ENCODE data around the gene RECQL5.

DNA sequence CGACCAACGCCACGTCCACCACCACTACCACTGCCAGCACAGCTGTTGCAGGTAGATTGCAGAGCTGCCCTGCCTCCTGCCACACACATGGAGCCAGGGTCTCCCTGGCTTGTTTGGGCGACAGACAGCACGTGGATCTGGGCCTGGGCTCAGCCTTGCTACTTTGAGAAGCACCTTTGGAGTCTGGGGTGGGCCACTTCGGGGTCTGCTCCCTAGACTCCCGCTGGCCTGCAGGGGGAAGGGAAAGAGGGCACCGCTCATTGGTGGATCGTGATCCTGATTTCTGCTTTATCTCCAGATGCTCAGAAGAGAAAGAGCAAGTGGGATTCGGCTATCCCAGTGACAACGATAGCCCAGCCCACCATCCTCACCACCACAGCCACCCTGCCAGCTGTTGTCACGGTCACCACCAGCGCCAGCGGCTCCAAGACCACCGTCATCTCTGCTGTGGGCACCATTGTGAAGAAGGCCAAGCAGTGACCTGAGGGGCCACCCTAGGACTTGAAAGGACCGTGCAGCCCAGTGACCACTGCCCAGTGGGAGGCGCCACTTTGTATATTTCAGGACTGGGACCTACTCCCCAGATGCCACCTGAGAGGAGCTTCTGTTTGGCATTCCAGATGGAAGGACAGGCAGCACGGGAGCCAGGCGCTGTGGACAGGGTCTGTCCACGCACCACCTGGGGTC is 39.2 kb upstream of the RECQL5 start:
- TF ChIP-seq, protein P1, sequence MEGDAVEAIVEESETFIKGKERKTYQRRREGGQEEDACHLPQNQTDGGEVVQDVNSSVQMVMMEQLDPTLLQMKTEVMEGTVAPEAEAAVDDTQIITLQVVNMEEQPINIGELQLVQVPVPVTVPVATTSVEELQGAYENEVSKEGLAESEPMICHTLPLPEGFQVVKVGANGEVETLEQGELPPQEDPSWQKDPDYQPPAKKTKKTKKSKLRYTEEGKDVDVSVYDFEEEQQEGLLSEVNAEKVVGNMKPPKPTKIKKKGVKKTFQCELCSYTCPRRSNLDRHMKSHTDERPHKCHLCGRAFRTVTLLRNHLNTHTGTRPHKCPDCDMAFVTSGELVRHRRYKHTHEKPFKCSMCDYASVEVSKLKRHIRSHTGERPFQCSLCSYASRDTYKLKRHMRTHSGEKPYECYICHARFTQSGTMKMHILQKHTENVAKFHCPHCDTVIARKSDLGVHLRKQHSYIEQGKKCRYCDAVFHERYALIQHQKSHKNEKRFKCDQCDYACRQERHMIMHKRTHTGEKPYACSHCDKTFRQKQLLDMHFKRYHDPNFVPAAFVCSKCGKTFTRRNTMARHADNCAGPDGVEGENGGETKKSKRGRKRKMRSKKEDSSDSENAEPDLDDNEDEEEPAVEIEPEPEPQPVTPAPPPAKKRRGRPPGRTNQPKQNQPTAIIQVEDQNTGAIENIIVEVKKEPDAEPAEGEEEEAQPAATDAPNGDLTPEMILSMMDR (tag by site-specific recombination; IDR thresholded peaks at IDR 0.05): no peak
- TF ChIP-seq ZNF623 (tag by site-specific recombination; IDR thresholded peaks at IDR 0.05): no peak
- TF ChIP-seq, protein P2, sequence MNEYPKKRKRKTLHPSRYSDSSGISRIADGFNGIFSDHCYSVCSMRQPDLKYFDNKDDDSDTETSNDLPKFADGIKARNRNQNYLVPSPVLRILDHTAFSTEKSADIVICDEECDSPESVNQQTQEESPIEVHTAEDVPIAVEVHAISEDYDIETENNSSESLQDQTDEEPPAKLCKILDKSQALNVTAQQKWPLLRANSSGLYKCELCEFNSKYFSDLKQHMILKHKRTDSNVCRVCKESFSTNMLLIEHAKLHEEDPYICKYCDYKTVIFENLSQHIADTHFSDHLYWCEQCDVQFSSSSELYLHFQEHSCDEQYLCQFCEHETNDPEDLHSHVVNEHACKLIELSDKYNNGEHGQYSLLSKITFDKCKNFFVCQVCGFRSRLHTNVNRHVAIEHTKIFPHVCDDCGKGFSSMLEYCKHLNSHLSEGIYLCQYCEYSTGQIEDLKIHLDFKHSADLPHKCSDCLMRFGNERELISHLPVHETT (tag by site-specific recombination; IDR thresholded peaks at IDR 0.05): no peak
